ENCODE data around the gene SYNE4. TPM values are rescaled to one million over a fixed set of nuclear protein-coding genes. Genes with fewer than 3 reads are reported as not detected.

Gene SYNE4
- total RNA-seq, 1 donor from 2014 or later = 2.3 TPM

- H3F3A ChIP-seq (ENCODE audit: low read depth) = peaks cover 18% of the 10 kb centered on the region
- peaks cover 32% of the 10 kb centered on the region for H3K27me3 Mint-ChIP-seq (ENCODE audit: insufficient read depth, low read depth)
Observed at GRCh38 chr19:35988824-35989223, 19.8 kb downstream of the SYNE4 start.

GRCh38 chr19:35987571-35987896, 21.1 kb downstream of the SYNE4 start:
- Histone ChIP-seq H3F3A (ENCODE audit: low read depth) (peaks cover 18% of the 10 kb centered on the region), H3K4me2 (peak overlapping the region; percentile 95), H3K4me1 (no peaks in the 10 kb centered on the region), H3K27me3 (peaks cover 68% of the 10 kb centered on the region), H3K4me3 (peak overlapping the region; percentile 54), H2AFZ (replicated peaks) (no peak overlapping the region), H3K9ac (no peak overlapping the region), H3K79me2 (ENCODE audit: low read depth) (no peaks in the 10 kb centered on the region), H3K27ac (no peak overlapping the region), H3K9me3 (ENCODE audit: low read depth) (no peaks in the 10 kb centered on the region), H3K36me3 (no peaks in the 10 kb centered on the region), H4K20me1 (ENCODE audit: low read depth) (no peaks in the 10 kb centered on the region)
- Mint-ChIP-seq H3K36me3 (no peaks in the 10 kb centered on the region), H3K4me1 (peaks cover 6% of the 10 kb centered on the region), H3K27me3 (ENCODE audit: insufficient read depth, low read depth) (peaks cover 32% of the 10 kb centered on the region), H3K27ac (no peak overlapping the region), H3K9me3 (peaks cover 3% of the 10 kb centered on the region), H3K4me3 (peak overlapping the region; percentile 89)
- TF ChIP-seq EZH2 (IDR thresholded peaks at IDR 0.05) = no peak
- no peak for TF ChIP-seq EZH2phosphoT487 (IDR thresholded peaks at IDR 0.05)
- no peak for DNase-seq (ENCODE audit: low spot score)

More at GRCh38 chr19:35988824-35989223, 19.8 kb downstream of the SYNE4 start:
- peaks cover 13% of the 10 kb centered on the region for H3K4me1 Mint-ChIP-seq
- TF ChIP-seq CTCF (IDR thresholded peaks at IDR 0.05) (no peak), EZH2 (IDR thresholded peaks at IDR 0.05) (no peak), EZH2phosphoT487 (IDR thresholded peaks at IDR 0.05) (no peak)
- H3K27ac ChIP-seq = no peak overlapping the region
- no peak overlapping the region for H3K4me2 ChIP-seq
- no peak overlapping the region for H3K4me3 Mint-ChIP-seq
- H3K27ac Mint-ChIP-seq = no peak overlapping the region
- no peaks in the 10 kb centered on the region for H4K20me1 ChIP-seq (ENCODE audit: low read depth)
- H3K4me3 ChIP-seq = no peak overlapping the region
- no peak overlapping the region for H3K9ac ChIP-seq
- H3K9me3 ChIP-seq (ENCODE audit: low read depth) = no peaks in the 10 kb centered on the region
- no peaks in the 10 kb centered on the region for H3K36me3 ChIP-seq
- no peaks in the 10 kb centered on the region for H3K36me3 Mint-ChIP-seq
- no peaks in the 10 kb centered on the region for H3K79me2 ChIP-seq (ENCODE audit: low read depth)
- peaks cover 3% of the 10 kb centered on the region for H3K9me3 Mint-ChIP-seq
- peaks cover 57% of the 10 kb centered on the region for H3K27me3 ChIP-seq
- H3K4me1 ChIP-seq = no peaks in the 10 kb centered on the region
- DNase-seq (ENCODE audit: low spot score) = no peak
- no peak overlapping the region for H2AFZ ChIP-seq (replicated peaks)

GRCh38 chr19:35986664-35987570, 21.7 kb downstream of the SYNE4 start:
- Histone ChIP-seq H3K4me1 (no peaks in the 10 kb centered on the region), H3K9me3 (ENCODE audit: low read depth) (no peaks in the 10 kb centered on the region), H2AFZ (replicated peaks) (peak overlapping the region; percentile 65), H3K79me2 (ENCODE audit: low read depth) (no peaks in the 10 kb centered on the region), H3K27ac (no peak overlapping the region), H3K36me3 (no peaks in the 10 kb centered on the region), H3K27me3 (peaks cover 74% of the 10 kb centered on the region), H3F3A (ENCODE audit: low read depth) (peaks cover 18% of the 10 kb centered on the region), H4K20me1 (ENCODE audit: low read depth) (no peaks in the 10 kb centered on the region), H3K9ac (no peak overlapping the region), H3K4me2 (peak overlapping the region; percentile 95), H3K4me3 (peak overlapping the region; percentile 54)
- Mint-ChIP-seq H3K27me3 (ENCODE audit: insufficient read depth, low read depth) (peaks cover 35% of the 10 kb centered on the region), H3K4me3 (peak overlapping the region; percentile 89), H3K27ac (no peak overlapping the region), H3K9me3 (peaks cover 3% of the 10 kb centered on the region), H3K4me1 (peaks cover 6% of the 10 kb centered on the region), H3K36me3 (no peaks in the 10 kb centered on the region)
- peak; percentile 76 for DNase-seq (ENCODE audit: low spot score)
- TF ChIP-seq EZH2 (IDR thresholded peaks at IDR 0.05) (no peak), CTCF (IDR thresholded peaks at IDR 0.05) (no peak), EZH2phosphoT487 (IDR thresholded peaks at IDR 0.05) (no peak)

GRCh38 chr19:35986111-35986510, 22.5 kb downstream of the SYNE4 start:
- Mint-ChIP-seq H3K9me3 (peaks cover 3% of the 10 kb centered on the region), H3K4me1 (peaks cover 3% of the 10 kb centered on the region), H3K36me3 (no peaks in the 10 kb centered on the region), H3K4me3 (peak overlapping the region; percentile 8), H3K27ac (no peak overlapping the region), H3K27me3 (ENCODE audit: insufficient read depth, low read depth) (peaks cover 35% of the 10 kb centered on the region)
- TF ChIP-seq EZH2phosphoT487 (IDR thresholded peaks at IDR 0.05) (no peak), EZH2 (IDR thresholded peaks at IDR 0.05) (no peak), CTCF (IDR thresholded peaks at IDR 0.05) (no peak)
- H3F3A ChIP-seq (ENCODE audit: low read depth) = peaks cover 18% of the 10 kb centered on the region
- H3K27me3 ChIP-seq = peaks cover 82% of the 10 kb centered on the region
- H3K27ac ChIP-seq = no peak overlapping the region
- no peaks in the 10 kb centered on the region for H3K79me2 ChIP-seq (ENCODE audit: low read depth)
- H3K4me1 ChIP-seq = no peaks in the 10 kb centered on the region
- H4K20me1 ChIP-seq (ENCODE audit: low read depth) = no peaks in the 10 kb centered on the region
- H3K9ac ChIP-seq = no peak overlapping the region
- H2AFZ ChIP-seq (replicated peaks) = no peak overlapping the region
- no peaks in the 10 kb centered on the region for H3K36me3 ChIP-seq
- H3K4me2 ChIP-seq = no peak overlapping the region
- H3K4me3 ChIP-seq = no peak overlapping the region
- no peaks in the 10 kb centered on the region for H3K9me3 ChIP-seq (ENCODE audit: low read depth)
- no peak for DNase-seq (ENCODE audit: low spot score)
